ENCODE results near the gene PACS1.

Gene PACS1

DNA sequence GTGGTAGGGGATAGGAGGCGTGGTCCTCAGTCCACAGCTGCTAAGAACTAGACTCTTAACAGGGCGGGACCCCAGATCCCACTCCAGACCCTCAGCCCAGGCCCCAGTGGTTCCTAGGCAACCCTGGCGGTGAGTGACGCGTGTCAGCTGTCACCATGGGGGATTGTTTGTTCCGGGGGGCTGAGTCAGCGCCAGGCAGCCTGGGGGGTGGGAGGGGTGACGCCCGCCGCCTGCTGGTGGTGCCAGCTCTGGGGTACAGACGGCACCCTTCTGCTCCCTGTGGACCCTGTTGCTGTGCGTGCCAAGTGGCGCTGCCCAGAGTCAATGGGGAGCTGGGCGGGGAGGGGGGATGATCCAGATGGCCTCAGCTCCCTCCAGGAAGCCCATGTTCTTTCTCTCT, 210.4 kb downstream of the PACS1 start:
- no peak for DNase-seq

DNA sequence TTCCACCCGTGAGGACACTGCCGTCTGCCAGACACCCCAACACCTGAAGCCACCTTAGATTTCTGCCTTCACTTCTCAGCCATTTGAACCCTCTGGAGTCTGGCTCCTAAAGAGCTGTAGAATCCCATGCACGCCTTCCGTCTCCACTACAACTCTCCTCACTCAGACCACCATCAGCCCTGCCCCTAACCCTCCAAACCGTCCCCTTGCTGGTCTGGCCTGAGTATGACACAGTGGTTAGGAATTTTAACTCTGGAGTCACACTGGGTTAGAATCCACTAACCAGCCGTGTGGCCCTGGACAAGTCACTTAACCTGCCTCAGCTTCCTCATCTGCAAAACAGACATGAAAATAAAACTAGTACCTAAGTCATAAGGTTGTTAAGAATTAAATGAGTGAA, 210.9 kb downstream of the PACS1 start:
- DNase-seq = no peak

GRCh38 chr11:66281776-66282467, 211.8 kb downstream of the PACS1 start:
- no peak for DNase-seq

DNA sequence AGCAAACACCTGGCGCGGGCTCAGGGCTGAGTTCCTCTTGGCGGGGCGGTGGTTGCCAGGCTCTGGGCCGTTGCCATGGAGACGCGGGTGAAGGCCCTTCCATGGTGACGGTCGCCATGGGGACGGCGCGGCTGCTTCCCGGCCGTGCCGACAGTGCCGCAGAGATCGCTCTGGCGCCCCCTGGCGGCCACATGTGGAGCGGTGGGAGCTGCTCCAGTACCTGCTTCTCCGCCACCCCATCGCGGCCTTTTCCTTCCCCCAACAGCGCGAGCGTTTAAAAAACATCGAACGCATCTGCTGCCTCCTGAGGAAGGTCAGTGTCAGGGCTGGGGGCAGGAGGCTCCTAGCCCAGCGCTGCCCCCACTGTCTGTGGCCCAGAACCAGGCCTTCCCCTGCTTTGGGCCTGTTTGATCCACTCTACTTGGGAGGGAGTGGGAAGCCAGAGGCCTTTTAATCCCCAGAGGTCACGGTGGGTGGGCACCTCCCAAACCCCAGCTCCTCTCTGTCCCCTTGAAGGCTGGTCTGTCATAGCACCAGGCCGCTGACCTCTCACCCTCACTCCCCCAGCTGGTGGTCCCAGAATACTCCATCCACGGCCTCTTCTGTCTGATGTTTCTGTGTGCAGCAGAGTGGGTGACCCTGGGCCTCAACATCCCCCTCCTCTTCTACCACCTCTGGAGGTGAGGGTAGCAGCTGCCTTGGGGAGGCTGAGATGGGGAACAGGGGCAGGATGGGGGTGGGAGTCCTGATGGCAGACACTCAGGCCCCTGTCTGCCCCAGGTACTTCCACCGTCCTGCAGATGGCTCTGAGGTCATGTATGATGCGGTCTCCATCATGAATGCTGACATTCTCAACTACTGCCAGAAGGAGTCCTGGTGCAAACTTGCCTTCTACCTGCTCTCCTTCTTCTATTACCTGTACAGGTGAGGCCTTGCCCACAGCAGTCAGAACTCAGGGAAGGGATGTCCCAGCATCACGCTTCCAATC, 212.7 kb downstream of the PACS1 start:
- DNase-seq = peak; percentile 98 to 99

GRCh38 chr11:66283461-66284105, 213.5 kb downstream of the PACS1 start:
- DNase-seq = no peak

- DNase-seq = no peak
These were observed 214.5 kb downstream of the PACS1 start for GRCh38 chr11:66284526-66285078.

- no peak for DNase-seq
These were observed 215.3 kb downstream of the PACS1 start for GRCh38 chr11:66285250-66285947.

- DNase-seq = no peak
These were observed 216.6 kb downstream of the PACS1 start for GRCh38 chr11:66286699-66287098.

GRCh38 chr11:66287211-66287888, 217.3 kb downstream of the PACS1 start:
- no peak for DNase-seq

DNA sequence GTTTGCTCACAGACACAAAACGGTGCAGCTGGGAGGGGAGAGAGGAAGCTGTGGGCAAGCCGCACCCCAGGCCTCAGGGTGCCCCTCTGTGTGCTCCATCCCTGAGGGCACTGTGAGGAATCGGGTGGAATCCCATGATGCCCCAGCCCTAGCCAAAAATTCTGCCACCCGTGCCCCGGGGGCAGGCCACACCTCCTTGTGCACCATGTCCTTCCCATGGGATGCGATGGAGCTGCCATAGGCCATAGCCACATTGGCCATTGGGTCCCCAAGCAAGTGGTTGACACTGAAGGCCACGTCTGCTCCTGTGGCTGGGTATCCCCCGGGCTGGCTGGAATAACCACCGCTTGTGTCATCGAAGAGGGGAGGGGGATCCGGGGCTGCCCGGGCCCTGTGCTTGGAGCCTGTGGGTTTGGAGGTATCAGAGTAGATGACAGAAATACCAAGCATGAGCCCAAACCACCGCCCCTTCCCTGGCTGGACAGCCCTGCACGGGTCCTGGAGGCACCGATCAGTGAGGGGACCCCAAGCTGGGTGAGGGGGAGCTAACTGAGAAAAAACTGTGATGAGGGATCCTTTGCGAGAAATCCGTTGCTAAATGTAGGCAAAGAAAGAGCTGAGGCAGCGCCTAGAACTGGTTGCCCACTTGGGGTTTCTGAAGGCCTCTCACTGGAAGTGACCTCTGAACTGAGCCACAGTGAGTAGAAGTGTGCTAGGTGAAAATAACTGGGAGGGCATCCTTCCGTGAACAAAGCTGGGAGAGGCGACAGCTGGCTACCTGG, 218.0 kb downstream of the PACS1 start:
- DNase-seq = no peak

GRCh38 chr11:66288671-66289547, 218.8 kb downstream of the PACS1 start, which contains the start of gene YIF1A:
Gene YIF1A (minus strand): TSS chr11:66289143. CDS start chr11:66288985, 158 bp downstream.
- DNase-seq = peak; percentile 99 to 100

GRCh38 chr11:66289548-66290329, 219.7 kb downstream of the PACS1 start:
- no peak for DNase-seq

DNA sequence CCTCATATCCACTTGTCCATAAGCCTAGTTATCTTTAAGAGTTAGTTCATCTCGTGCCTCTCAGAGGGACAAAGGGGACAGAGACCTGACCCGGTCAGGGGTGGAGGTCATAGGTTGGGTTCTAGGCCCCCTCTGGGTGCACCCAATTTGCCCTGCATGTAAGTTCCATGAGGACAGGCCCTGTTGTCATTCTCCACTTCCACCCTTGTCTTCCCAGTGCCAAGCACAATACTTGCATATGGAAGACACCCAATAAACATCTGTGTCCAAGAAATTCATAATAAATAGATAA, 220.2 kb downstream of the PACS1 start:
- DNase-seq = no peak

DNA sequence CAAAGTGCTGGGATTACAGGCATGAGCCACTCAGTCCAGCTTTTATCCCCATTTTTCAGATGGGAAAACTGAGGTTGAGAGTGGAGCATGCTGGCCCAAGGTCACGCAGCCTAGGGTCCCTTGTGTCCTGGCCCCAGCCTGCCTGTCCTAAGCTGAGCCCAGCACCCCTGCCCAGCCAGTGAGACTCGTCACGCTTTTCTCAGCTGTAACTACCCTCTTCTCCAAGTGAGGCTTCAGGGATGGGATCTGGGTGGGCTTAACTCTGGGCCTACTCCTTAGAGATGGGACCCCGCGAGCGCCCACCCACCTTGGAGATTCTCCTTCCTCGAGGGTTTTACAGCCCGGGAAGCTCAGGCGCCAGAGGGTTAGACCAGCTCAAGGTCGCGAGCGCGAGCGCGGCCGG, 221.2 kb downstream of the PACS1 start:
- no peak for DNase-seq

DNA sequence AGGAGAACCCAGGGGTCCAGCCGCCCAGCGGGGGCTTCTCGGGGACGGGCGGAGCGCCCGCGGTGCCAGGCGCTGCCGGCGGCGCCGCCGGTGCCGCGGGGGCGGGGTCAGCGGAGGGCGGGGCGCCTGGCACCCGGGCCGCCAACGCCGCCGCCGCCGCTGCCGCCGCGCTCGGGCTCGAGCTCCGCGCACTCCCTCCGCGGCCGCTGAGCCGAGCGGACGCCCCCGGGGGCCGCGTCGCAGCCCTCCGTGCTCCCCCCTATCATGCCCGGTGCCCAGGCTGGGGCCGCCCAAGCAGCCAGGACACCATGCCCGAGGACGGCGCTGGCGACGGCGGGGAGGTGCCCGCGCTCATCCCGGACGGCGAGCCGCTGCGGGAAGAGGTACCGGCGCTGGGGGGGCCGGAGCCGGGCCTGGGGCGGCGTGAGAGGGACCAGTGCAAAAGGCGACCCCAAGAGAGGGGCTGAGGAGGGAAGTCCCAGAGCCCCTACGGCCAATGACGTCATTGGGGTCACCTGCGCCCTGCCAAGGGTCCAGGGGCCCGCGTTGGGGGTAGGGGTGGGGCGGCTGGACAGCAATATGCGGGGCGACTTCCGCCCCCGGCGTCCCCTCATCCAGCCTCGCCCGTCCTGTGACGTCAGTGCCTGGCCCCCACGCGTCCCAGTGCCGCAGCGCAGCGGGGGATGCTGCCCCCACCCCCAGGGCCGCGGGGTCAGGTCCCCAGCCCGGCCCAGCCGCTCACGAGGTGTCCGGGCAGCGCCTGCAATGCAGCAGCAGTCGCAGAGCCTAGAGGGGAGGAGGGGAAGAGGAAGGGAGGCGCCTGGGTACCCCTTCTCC, 221.9 kb downstream of the PACS1 start, which contains the start of gene TMEM151A:
TSS of gene TMEM151A (plus strand) at position 189 of the 837 bp plus-strand sequence. CDS start at position 309, 120 bp downstream.
- no peak for DNase-seq

- DNase-seq = no peak
These were observed 222.7 kb downstream of the PACS1 start for GRCh38 chr11:66292543-66293332.

DNA sequence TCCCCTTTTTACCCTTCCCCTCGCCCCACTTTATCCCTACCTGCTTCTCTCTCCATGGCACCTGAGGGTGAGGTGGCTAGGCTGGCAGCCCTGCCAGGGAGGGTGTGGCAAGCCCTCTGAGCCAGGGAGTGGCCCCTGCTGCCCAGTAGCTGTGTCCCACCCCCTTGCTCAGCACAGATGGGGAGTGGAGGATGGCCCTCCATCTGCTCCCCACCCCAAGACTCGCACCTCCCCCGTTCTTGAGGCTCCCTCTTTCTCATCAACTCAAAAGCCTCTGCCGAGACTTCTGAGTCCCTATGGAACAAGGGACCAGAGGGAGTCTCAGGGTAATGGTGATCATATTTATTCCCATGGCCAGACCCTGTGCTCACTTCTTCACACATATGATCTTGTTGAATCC, 223.3 kb downstream of the PACS1 start:
- no peak for DNase-seq

All from CD4-positive, alpha-beta T cell treated with Interleukin-4 for 1 hour (primary cell).